HepG2 (cell line): ENCODE data around the gene NCOA7. TPM values are rescaled to one million over a fixed set of nuclear protein-coding genes. Genes with fewer than 3 reads are reported as not detected.

Experiments
- ATAC-seq: fragments of 200-7000 bp; cut with Tn5 transposase; 3 replicates; pipeline ENCODE4 v1.9.1; 2020; ENCODE audit warnings: mild to moderate bottlenecking, moderate library complexity
- BruUV-seq: library from RNA; stranded (reverse); fragments of 400-500 nt; replicated peaks from 2 replicates; lab custom pipeline; 2021; lab: Mats Ljungman, UMichigan
- CTCF ChIA-PET: fragments of 300-600 bp; formaldehyde crosslinking; extraction: SDS; loops from one replicate; lab custom pipeline; 2021; ENCODE audit warnings: low total read pairs, inconsistent platforms, low intra/inter-chr PET ratio; lab: Yijun Ruan, JAX
- POLR2A ChIA-PET: fragments of 350-600 bp; sonication (Branson Sonifier 250); formaldehyde crosslinking; loops from one replicate; lab custom pipeline; 2020; ENCODE audit warnings: antibody characterized with exemption, inconsistent platforms; lab: Yijun Ruan, JAX
- DNase-seq: peaks from one replicate; pipeline ENCODE4 v3.0.0-alpha.2; 2015; ENCODE audit warnings: low spot score
- FAIRE-seq: peaks from 3 replicates; lab custom pipeline; 2011; peaks lifted over from hg19 to GRCh38; lab: Jason Lieb, UNC
- H2AFZ ChIP-seq: one replicate; pipeline ENCODE4 v1.6.1; 2011; ENCODE audit warnings: low read length, inconsistent platforms
- H3K27ac ChIP-seq: fragments of 300-600 bp; 3 replicates; pipeline ENCODE4 v1.8.0; 2011; ENCODE audit warnings: mixed run types, mild to moderate bottlenecking, mixed read lengths, low read length, inconsistent platforms; ENCODE audit not compliant: insufficient read depth; ENCODE audit errors: extremely low read length
- H3K27me3 ChIP-seq, 2 experiments: fragments of 200-600 bp in 1 of 2; 2 replicates in 1 of 2; 3 replicates in 1 of 2; pipeline versions ENCODE4 v1.6.0 to v1.8.0; 2011; ENCODE audit warnings: low read length in 2 of 2, mild to moderate bottlenecking in 2 of 2, moderate library complexity in 2 of 2, inconsistent platforms in 1 of 2; ENCODE audit not compliant: insufficient read depth in 2 of 2, control insufficient read depth in 1 of 2
- H3K36me3 ChIP-seq, 2 experiments: fragments of 200-600 bp in 1 of 2; replicated peaks in 1 of 2; 2 replicates in 1 of 2; 3 replicates in 1 of 2; pipeline versions ENCODE4 v1.5.1 to v1.8.0; 2011; ENCODE audit warnings: low read length in 2 of 2, inconsistent platforms in 1 of 2; ENCODE audit not compliant: insufficient read depth in 2 of 2, control insufficient read depth in 1 of 2
- H3K4me1 ChIP-seq: 2 replicates; pipeline ENCODE4 v1.5.1; 2012; ENCODE audit warnings: low read length, inconsistent platforms; ENCODE audit not compliant: insufficient read depth
- H3K4me2 ChIP-seq: 2 replicates; pipeline ENCODE4 v1.6.0; 2011; ENCODE audit warnings: low read depth, low read length, inconsistent platforms
- H3K4me3 ChIP-seq, 3 experiments: fragments of 200-600 bp in 1 of 3; sonication (generic), shearing (Covaris generic) in 1 of 3; replicated peaks in 1 of 3; 2 replicates each; pipeline ENCODE4 v1.5.1; 2011 to 2016; ENCODE audit warnings: low read length in 3 of 3, inconsistent platforms in 2 of 3, low read depth in 2 of 3, mild to moderate bottlenecking in 2 of 3, control low read depth in 1 of 3, mixed read lengths in 1 of 3; ENCODE audit not compliant: insufficient read depth in 1 of 3
- H3K79me2 ChIP-seq: one replicate; pipeline ENCODE4 v1.6.1; 2011; ENCODE audit warnings: low read length, inconsistent platforms; ENCODE audit not compliant: insufficient read depth
- H3K9ac ChIP-seq: 2 replicates; pipeline ENCODE4 v1.6.0; 2011; ENCODE audit warnings: mild to moderate bottlenecking, low read depth, low read length, inconsistent platforms; ENCODE audit not compliant: insufficient read depth
- H3K9me3 ChIP-seq: 2 replicates; pipeline ENCODE4 v1.5.1; 2012; ENCODE audit warnings: mild to moderate bottlenecking, low read length
- H4K20me1 ChIP-seq: 2 replicates; pipeline ENCODE4 v1.6.0; 2011; ENCODE audit warnings: inconsistent platforms, mild to moderate bottlenecking, low read length, moderate library complexity; ENCODE audit not compliant: insufficient read depth
- ARID5B ChIP-seq: IDR thresholded peaks from 2 replicates; pipeline ENCODE4 v1.4.0; 2020; ENCODE audit warnings: mild to moderate bottlenecking, missing genetic modification reagents
- ATAD3A ChIP-seq: sonication (generic); formaldehyde crosslinking; IDR thresholded peaks from 2 replicates; pipeline ENCODE4 v1.4.0; 2020; ENCODE audit warnings: missing genetic modification reagents
- CC2D1A ChIP-seq: sonication (generic); formaldehyde crosslinking; IDR thresholded peaks from 2 replicates; pipeline ENCODE4 v1.8.1; 2023; ENCODE audit warnings: mild to moderate bottlenecking, missing genetic modification reagents
- DNMT3B ChIP-seq: conservative IDR thresholded peaks from 2 replicates; pipeline ENCODE4 v1.6.1; 2016; ENCODE audit warnings: missing biosample characterization, control low read depth
- FOXA1 ChIP-seq, 2 experiments: fragments of 450-650 bp in 1 of 2; sonication (generic) in 1 of 2; formaldehyde crosslinking in 1 of 2; IDR thresholded peaks; 2 replicates each; pipeline versions ENCODE4 v1.4.0 to v1.6.1; 2016 to 2020; ENCODE audit warnings: missing genetic modification reagents in 1 of 2
- FOXA3 ChIP-seq: IDR thresholded peaks from 2 replicates; pipeline ENCODE4 v1.6.1; 2016; ENCODE audit warnings: missing genetic modification reagents, missing compliant biosample characterization
- GPN1 ChIP-seq: sonication (generic); formaldehyde crosslinking; IDR thresholded peaks from 2 replicates; pipeline ENCODE4 v1.5.1; 2020; ENCODE audit warnings: missing genetic modification reagents, borderline replicate concordance
- KMT2A ChIP-seq: sonication (generic); formaldehyde crosslinking; IDR thresholded peaks from 2 replicates; pipeline ENCODE4 v1.4.0; 2020; ENCODE audit warnings: missing genetic modification reagents
- ZNF230 ChIP-seq: sonication (generic); formaldehyde crosslinking; IDR thresholded peaks from 2 replicates; pipeline ENCODE4 v1.4.0; 2020; ENCODE audit warnings: mild to moderate bottlenecking, missing genetic modification reagents
- ZNF234 ChIP-seq: sonication (generic); formaldehyde crosslinking; conservative IDR thresholded peaks from 2 replicates; pipeline ENCODE4 v1.5.1; 2020; ENCODE audit warnings: mild to moderate bottlenecking, missing genetic modification reagents
- ZNF501 ChIP-seq: sonication (generic); formaldehyde crosslinking; IDR thresholded peaks from 2 replicates; pipeline ENCODE4 v1.5.1; 2020; ENCODE audit warnings: mild to moderate bottlenecking, moderate library complexity, missing genetic modification reagents
- ZSCAN9 ChIP-seq: IDR thresholded peaks from 2 replicates; pipeline ENCODE4 v1.6.1; 2016; ENCODE audit warnings: borderline replicate concordance
- WGBS: methylation state at CpG from one replicate; pipeline ENCODE4 v1.1.6; 2017; ENCODE audit warnings: low lambda C conversion rate; 5-methylcytosine and 5-hydroxymethylcytosine counted together
- in situ Hi-C: cut with HindIII; loops from 2 replicates; pipeline ENCODE4 v1.10.0; 2017; ENCODE audit warnings: low pct_unique_long_range_greater_than_20kb; ENCODE audit not compliant: extremely low pct_ligation_motif_present
- intact Hi-C: fragments of 100-400 bp; cut with micrococcal nuclease; formaldehyde crosslinking; loops from one replicate; pipeline ENCODE4 v1.10.0; 2022; ENCODE audit not compliant: unreplicated experiment
- polyA plus RNA-seq, 8 experiments: library from polyadenylated mRNA; depleted of rRNA in 3 of 8; stranded (reverse) in 7 of 8; unstranded in 1 of 8; fragments of >200 nt; fragmentation: Illumina TruSeq in 4 of 8; extraction: Trizol in 4 of 8; gene quantifications; 2 replicates each; pipeline versions ENCODE4 v1.2.1 to v1.2.3, GENCODE V29; 2011 to 2016; ENCODE audit warnings: low read depth in 4 of 8, missing spikeins in 1 of 8, mixed read lengths in 1 of 8; ENCODE audit not compliant: insufficient read depth in 1 of 8
- total RNA-seq, 5 experiments: library from RNA; depleted of rRNA; stranded (reverse); fragments of >200 nt; fragmentation: Illumina TruSeq; extraction: Trizol; gene quantifications; 2 replicates each; pipeline ENCODE4 v1.2.3, GENCODE V29; 2016; ENCODE audit warnings: low read depth in 1 of 5
- TF ChIP-seq, protein P1 (sequence below): sonication (generic); formaldehyde crosslinking; IDR thresholded peaks from 2 replicates; pipeline ENCODE4 v1.4.0; 2020; ENCODE audit warnings: missing genetic modification reagents

Gene NCOA7
- total and polyA plus RNA-seq, 2 of the 13 experiments (the other 11 are each of a cell fraction or from before 2014, with no cell fraction given), result 13.6 to 20.8 TPM

DNA sequence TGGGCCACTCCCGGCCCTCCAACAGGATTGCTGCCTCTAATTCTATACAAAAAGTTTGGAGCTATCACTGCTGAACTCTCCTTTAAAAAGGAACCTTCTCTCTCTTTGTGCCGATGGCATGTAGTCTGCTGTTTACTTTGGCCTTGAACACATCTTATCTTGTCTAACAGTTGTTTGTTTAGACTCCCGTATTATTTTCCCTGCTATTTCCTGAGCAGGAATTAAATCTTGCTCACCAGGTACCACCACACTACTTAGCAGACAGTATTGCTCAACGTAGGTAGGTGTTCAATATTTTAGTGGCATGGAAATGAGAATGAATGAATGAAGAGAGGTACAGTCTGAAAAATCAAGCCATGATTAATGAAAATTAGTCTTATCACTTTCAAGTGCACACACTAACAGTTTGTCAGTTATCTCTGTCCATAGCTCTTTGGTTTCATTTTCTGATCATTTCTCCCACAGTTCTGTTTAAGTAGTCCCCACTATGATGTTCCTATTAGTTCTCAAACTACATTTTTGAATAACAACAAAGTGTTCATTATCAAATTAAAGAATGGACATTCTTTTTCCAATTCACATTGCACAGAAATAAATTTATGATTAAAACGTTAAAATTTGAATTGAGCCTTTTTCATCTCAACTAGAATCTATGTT, 48.2 kb upstream of the NCOA7 start:
- POLR2A ChIA-PET, result no interaction called here
- Histone ChIP-seq H3K79me2 (no peaks in the 10 kb centered on the region), H3K36me3 (no peaks in the 10 kb centered on the region), H3K9ac (no peak overlapping the region), H2AFZ (no peak overlapping the region), H3K27ac (no peak overlapping the region), H3K4me2 (no peak overlapping the region), H4K20me1 (no peaks in the 10 kb centered on the region), H3K4me1 (peaks cover 27% of the 10 kb centered on the region), H3K27me3 (peaks cover 2 to 25% of the 10 kb centered on the region in 2 experiments; a peak in 4 of 5 replicates), H3K4me3 (no peak overlapping the region), H3K9me3 (no peaks in the 10 kb centered on the region)
- FAIRE-seq (no peak), DNase-seq (no peak), ATAC-seq (no peak)
- CTCF ChIA-PET, result no interaction called here
- TF ChIP-seq GPN1 (CRISPR knock-in tag), result no peak
- no peak for TF ChIP-seq ZSCAN9 (CRISPR knock-in tag)
- TF ChIP-seq ARID5B, result peak; percentile 34; the same call in 1 of the 2 replicates
- peak; percentile 63; the same call in 1 of the 2 replicates for TF ChIP-seq FOXA3 (CRISPR knock-in tag)
- TF ChIP-seq ZNF234 (CRISPR knock-in tag), result no peak
- no peak for TF ChIP-seq FOXA1 (IDR thresholded peaks at IDR 0.05)
- 0 out of 2 replicates have a peak, but pooled peaks have one; percentile 31 for TF ChIP-seq FOXA1 (CRISPR knock-in tag; IDR thresholded peaks at IDR 0.05)
- no peak for TF ChIP-seq ZNF230 (CRISPR knock-in tag)
- TF ChIP-seq KMT2A (CRISPR knock-in tag), result no peak
- TF ChIP-seq ATAD3A (CRISPR knock-in tag), result no peak
- TF ChIP-seq ZNF501 (CRISPR knock-in tag), result no peak
- TF ChIP-seq CC2D1A (CRISPR knock-in tag), result no peak
- TF ChIP-seq, protein P1, sequence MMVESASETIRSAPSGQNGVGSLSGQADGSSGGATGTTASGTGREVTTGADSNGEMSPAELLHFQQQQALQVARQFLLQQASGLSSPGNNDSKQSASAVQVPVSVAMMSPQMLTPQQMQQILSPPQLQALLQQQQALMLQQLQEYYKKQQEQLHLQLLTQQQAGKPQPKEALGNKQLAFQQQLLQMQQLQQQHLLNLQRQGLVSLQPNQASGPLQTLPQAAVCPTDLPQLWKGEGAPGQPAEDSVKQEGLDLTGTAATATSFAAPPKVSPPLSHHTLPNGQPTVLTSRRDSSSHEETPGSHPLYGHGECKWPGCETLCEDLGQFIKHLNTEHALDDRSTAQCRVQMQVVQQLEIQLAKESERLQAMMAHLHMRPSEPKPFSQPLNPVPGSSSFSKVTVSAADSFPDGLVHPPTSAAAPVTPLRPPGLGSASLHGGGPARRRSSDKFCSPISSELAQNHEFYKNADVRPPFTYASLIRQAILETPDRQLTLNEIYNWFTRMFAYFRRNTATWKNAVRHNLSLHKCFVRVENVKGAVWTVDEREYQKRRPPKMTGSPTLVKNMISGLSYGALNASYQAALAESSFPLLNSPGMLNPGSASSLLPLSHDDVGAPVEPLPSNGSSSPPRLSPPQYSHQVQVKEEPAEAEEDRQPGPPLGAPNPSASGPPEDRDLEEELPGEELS (CRISPR knock-in tag), result no peak
- TF ChIP-seq DNMT3B (CRISPR knock-in tag), result no peak
- 7% methylated on average over 5 of the region's 5 CpGs for WGBS
- in situ Hi-C loops, result loop anchor here (10.0 kb wide), 1 partner anchor 228 kb away; no protein-coding TSS in a partner anchor
- BruUV-seq, result no TSS peak
- intact Hi-C loops, result no loop called here
